ENCODE results near the gene UBE2I. TPM values are rescaled to one million over a fixed set of nuclear protein-coding genes. Genes with fewer than 3 reads are reported as not detected.

The UBE2I gene
- total and polyA plus RNA-seq, 2 donors from 2014 or later: 62.2 to 97.1 TPM

DNA sequence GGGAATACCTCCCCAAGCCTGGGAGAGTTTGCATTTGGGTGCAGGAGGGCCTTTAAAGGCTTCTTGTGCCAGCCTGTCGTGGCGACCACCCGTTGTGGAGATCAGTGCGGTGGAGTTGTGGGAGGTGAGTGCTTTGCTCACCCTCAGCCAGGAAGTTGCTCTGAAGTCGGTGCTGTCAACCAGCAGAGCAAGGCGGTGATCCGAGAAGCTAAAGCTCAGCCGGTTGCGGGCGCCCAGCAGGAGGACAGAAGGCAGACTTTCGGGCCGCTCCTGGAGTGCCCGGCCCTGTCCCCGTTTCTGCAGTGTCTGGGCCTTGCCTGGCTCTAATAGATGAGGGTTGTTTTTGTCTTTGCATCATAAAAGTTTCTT, 1.4 kb downstream of the UBE2I start:
- Histone ChIP-seq H3K4me1 (ENCODE audit: control insufficient read depth in 2 of 3, insufficient read depth in 2 of 3, low read depth in 1 of 3, low read length in 3 of 3) (peaks cover 0 to 29% (median 10%) of the 10 kb centered on the region in 3 donors), H3K27ac (ENCODE audit: low read depth in 2 of 2, low read length in 2 of 2) (peak overlapping the region; percentile 8 to 41)

DNA sequence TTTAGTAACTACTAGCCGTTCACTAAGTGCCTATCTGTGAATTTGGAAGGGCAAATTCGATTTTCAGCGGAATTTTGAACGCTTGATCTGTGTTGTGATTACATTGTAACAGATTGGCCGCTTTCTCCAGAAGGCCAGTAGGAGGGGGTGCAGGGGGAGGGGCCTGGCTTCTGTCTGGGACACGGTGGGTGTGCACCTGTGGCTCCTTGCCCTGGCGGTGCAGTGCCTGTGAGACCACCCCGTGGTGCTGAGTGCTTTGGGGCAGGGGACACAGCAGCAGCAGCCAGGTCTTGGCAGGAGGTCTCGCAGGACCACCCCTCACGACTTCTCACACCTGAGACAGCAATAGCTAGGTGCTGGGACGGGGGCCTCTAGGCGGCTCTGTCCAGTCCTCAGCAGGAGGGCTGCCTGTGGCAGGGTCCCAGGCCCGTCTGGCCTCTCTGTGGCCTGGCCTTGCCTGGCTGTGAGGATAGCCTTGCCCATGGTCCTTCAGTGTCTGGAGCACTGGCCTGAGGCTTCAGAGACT, 1.8 kb downstream of the UBE2I start:
- Histone ChIP-seq H3K9me3 (ENCODE audit: control insufficient read depth in 2 of 3, insufficient read depth in 1 of 3, low read length in 3 of 3) (no peaks in the 10 kb centered on the region), H3K4me1 (ENCODE audit: control insufficient read depth in 2 of 3, insufficient read depth in 2 of 3, low read depth in 1 of 3, low read length in 3 of 3) (peaks cover 0 to 29% (median 10%) of the 10 kb centered on the region in 3 donors), H3K9ac (ENCODE audit: low read length in 3 of 3) (peak overlapping the region; percentile 53 to 80 (median 76)), H3K4me3 (ENCODE audit: low read length in 3 of 3) (peak overlapping the region; percentile 70 to 98 (median 79)), H3K36me3 (ENCODE audit: control insufficient read depth in 2 of 3, insufficient read depth in 3 of 3, low read length in 3 of 3) (peaks cover 0 to 13% (median 10%) of the 10 kb centered on the region in 3 donors), H3K27me3 (ENCODE audit: control insufficient read depth, insufficient read depth, low read length) (no peaks in the 10 kb centered on the region), H3K27ac (ENCODE audit: low read depth in 2 of 2, low read length in 2 of 2) (peak overlapping the region; percentile 16 to 41)
- FAIRE-seq (no peak), DNase-seq (no peak)
- intact Hi-C loops (cut with DNase I): no loop called here
- TF ChIP-seq, protein P1, sequence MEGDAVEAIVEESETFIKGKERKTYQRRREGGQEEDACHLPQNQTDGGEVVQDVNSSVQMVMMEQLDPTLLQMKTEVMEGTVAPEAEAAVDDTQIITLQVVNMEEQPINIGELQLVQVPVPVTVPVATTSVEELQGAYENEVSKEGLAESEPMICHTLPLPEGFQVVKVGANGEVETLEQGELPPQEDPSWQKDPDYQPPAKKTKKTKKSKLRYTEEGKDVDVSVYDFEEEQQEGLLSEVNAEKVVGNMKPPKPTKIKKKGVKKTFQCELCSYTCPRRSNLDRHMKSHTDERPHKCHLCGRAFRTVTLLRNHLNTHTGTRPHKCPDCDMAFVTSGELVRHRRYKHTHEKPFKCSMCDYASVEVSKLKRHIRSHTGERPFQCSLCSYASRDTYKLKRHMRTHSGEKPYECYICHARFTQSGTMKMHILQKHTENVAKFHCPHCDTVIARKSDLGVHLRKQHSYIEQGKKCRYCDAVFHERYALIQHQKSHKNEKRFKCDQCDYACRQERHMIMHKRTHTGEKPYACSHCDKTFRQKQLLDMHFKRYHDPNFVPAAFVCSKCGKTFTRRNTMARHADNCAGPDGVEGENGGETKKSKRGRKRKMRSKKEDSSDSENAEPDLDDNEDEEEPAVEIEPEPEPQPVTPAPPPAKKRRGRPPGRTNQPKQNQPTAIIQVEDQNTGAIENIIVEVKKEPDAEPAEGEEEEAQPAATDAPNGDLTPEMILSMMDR (IDR thresholded peaks at IDR 0.05; ENCODE audit: borderline replicate concordance, extremely low read depth, insufficient read depth): no peak

More for the DNA sequence above, 1.4 kb downstream of the UBE2I start:
- no peak for FAIRE-seq
- TF ChIP-seq, protein P1 (IDR thresholded peaks at IDR 0.05; ENCODE audit: borderline replicate concordance, extremely low read depth, insufficient read depth): no peak
- Histone ChIP-seq H3K4me3 (ENCODE audit: low read length in 3 of 3) (peak overlapping the region; percentile 70 to 98 (median 79)), H3K27me3 (ENCODE audit: control insufficient read depth, insufficient read depth, low read length) (no peaks in the 10 kb centered on the region), H3K9me3 (ENCODE audit: control insufficient read depth in 2 of 3, insufficient read depth in 1 of 3, low read length in 3 of 3) (no peaks in the 10 kb centered on the region), H3K36me3 (ENCODE audit: control insufficient read depth in 2 of 3, insufficient read depth in 3 of 3, low read length in 3 of 3) (peaks cover 0 to 9% (median 6%) of the 10 kb centered on the region in 3 donors), H3K9ac (ENCODE audit: low read length in 3 of 3) (peak overlapping the region; percentile 53 to 80 (median 76))
- intact Hi-C loops (cut with DNase I): no loop called here
- no peak for DNase-seq

DNA sequence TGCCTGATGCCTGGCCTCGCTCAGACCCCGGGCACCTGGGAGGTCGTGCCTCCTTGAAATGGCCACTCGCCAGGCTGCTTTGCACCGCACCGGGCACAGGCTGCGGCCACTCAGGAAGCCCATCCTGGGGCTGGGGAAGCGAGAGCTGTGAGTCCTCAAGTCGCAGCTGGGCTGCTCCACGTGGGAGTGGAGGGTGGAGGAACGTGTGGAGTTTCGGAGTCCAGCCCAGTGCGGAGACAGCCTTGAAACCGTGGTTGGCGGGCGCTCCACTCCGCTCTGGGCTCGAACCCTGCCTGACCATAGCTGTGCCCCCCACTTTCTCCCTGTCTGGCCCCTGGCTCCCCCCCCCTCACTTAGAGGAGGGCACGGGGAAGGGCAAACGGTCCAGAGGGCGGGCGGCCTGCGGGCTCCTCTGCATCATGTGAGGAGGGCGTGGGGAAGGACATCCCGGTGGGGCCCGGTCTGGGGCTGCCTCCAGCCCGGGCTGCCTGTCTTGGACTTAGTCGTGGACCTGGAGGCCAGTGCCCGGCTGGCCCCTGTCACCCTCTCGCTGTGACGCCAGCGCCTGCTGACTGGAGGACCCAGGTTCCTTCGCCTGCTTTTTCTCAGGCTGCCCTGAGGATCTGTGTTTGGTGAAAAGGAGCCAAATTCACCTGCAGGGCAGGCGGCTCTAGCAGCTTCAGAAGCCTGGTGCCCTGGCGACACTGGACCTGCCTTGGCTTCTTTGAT, 2.5 kb downstream of the UBE2I start:
- Histone ChIP-seq H3K36me3 (ENCODE audit: control insufficient read depth in 2 of 3, insufficient read depth in 3 of 3, low read length in 3 of 3) (peaks cover 3 to 17% (median 11%) of the 10 kb centered on the region in 3 donors), H3K27me3 (ENCODE audit: control insufficient read depth, insufficient read depth, low read length) (no peaks in the 10 kb centered on the region), H3K4me1 (ENCODE audit: control insufficient read depth in 2 of 3, insufficient read depth in 2 of 3, low read depth in 1 of 3, low read length in 3 of 3) (peaks cover 0 to 29% (median 10%) of the 10 kb centered on the region in 3 donors), H3K27ac (ENCODE audit: low read depth in 2 of 2, low read length in 2 of 2) (peak overlapping the region; percentile 32 to 41), H3K9me3 (ENCODE audit: control insufficient read depth in 2 of 3, insufficient read depth in 1 of 3, low read length in 3 of 3) (no peaks in the 10 kb centered on the region), H3K9ac (ENCODE audit: low read length in 3 of 3) (peak overlapping the region in 1 of 3 donors; percentile 53), H3K4me3 (ENCODE audit: low read length in 3 of 3) (peak overlapping the region in 2 of 3 donors; percentile 70 to 79)
- FAIRE-seq (no peak), DNase-seq (peak in 1 of 5 donors; percentile 82)
- TF ChIP-seq, protein P1 (IDR thresholded peaks at IDR 0.05; ENCODE audit: borderline replicate concordance, extremely low read depth, insufficient read depth): no peak
- intact Hi-C loops (cut with DNase I): no loop called here
